Vagina (tissue), 2 donors: ENCODE results near the gene PPP1R2.

Experiments
- POLR2A ChIP-seq, 2 donors: fragments of 450-650 bp; IDR thresholded peaks; one replicate each; pipeline ENCODE4 v1.6.1; 2017; ENCODE audit warnings: antibody characterized with exemption in 2 of 2, mild to moderate bottlenecking in 2 of 2, moderate library complexity in 2 of 2
- TF ChIP-seq, protein P1 (sequence below), 3 experiments: fragments of 450-650 bp in 2 of 3; fragments of 200-600 bp in 1 of 3; sonication (generic) in 1 of 3; IDR thresholded peaks; one replicate each; pipeline ENCODE4 v1.5.1; 2017 to 2019; ENCODE audit warnings: antibody characterized with exemption in 3 of 3, mild to moderate bottlenecking in 2 of 3, moderate library complexity in 2 of 3

DNA sequence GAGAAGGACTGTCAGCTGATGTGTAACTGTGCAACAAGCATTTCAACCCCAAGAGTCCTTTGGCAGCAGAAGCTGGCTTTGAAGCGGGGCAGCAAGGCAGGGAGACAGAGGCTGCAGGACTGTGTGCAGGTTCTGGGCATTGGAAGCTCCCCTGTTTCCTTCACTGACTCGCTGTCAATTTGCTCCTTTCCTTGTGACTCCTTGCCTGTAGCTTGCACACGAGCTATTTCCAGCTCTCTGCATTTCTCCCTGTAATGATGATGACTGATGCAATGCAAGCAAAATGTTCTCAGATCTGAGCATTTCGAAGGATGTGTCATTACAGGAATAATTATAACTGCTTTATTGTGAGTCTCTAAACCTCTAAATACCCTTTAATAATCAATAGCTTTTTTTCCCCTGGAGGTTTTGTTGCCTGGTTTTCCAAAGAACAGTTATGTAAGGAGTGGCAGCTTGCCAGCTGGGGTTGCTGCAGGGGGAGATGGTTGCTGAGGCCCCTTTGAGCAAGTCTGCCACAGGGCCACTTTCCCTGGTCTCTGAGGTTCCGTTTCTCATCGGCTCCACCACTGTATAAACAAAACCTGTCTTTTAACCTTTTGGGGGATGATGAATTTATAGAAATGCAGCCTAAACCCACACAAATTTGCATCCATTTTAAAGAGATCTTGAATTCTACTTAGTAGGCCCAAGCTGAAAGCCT, 37.8 kb upstream of the PPP1R2 start:
- TF ChIP-seq, protein P1, sequence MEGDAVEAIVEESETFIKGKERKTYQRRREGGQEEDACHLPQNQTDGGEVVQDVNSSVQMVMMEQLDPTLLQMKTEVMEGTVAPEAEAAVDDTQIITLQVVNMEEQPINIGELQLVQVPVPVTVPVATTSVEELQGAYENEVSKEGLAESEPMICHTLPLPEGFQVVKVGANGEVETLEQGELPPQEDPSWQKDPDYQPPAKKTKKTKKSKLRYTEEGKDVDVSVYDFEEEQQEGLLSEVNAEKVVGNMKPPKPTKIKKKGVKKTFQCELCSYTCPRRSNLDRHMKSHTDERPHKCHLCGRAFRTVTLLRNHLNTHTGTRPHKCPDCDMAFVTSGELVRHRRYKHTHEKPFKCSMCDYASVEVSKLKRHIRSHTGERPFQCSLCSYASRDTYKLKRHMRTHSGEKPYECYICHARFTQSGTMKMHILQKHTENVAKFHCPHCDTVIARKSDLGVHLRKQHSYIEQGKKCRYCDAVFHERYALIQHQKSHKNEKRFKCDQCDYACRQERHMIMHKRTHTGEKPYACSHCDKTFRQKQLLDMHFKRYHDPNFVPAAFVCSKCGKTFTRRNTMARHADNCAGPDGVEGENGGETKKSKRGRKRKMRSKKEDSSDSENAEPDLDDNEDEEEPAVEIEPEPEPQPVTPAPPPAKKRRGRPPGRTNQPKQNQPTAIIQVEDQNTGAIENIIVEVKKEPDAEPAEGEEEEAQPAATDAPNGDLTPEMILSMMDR (IDR thresholded peaks at IDR 0.05) = no peak
- TF ChIP-seq POLR2A (IDR thresholded peaks at IDR 0.05) = no peak
